ENCODE results near the gene TMEM165. TPM values are rescaled to one million over a fixed set of nuclear protein-coding genes. Genes with fewer than 3 reads are reported as not detected.

TMEM165 gene
- total and polyA plus RNA-seq, 10 of the 15 experiments (the other 5 are each of a cell fraction or from before 2014, with no cell fraction given): 18.3 to 141 (median 81.1) TPM

DNA sequence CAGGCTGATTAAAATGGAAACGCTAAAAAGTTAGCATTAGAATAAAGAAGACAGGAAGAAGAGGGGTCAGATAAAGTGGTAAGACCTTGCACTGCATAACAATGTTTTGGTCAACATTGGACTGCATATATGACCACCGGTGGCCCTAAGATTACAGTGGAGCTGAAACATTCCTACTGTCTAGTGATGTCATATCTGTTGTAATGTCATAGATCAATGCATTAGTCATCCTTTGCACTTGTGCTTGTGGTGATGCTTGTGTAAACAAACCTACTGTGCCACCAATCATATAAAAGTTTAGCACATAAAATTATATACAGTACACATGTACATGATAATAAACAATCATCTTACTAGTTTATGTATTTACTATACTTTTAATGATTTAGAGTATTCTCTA lies 73.0 kb downstream of the TMEM165 start:
- in situ Hi-C loops (cut with MboI) (no loop called here), intact Hi-C loops (cut with micrococcal nuclease; ENCODE audit: unreplicated experiment) (no loop called here)
- peaks cover 2% of the 10 kb centered on the region; the same call in 2 of the 3 replicates for H3K9me3 ChIP-seq (replicated peaks; ENCODE audit: control insufficient read depth, insufficient read depth, low read length)
- no TSS peak for BruUV-seq (replicated peaks)
- H2AFZ ChIP-seq (ENCODE audit: control insufficient read depth, low read depth, low read length): no peak overlapping the region
- no peaks in the 10 kb centered on the region for H4K20me1 ChIP-seq (ENCODE audit: control insufficient read depth, insufficient read depth)
- CTCF ChIA-PET: no interaction called here
- no peaks in the 10 kb centered on the region for H3K79me2 ChIP-seq (ENCODE audit: control insufficient read depth, insufficient read depth, low read length)
- FAIRE-seq (no peak), ATAC-seq (no peak), DNase-seq (ENCODE audit: low read depth, low spot score) (no peak)
- H3K27me3 ChIP-seq (replicated peaks in 1 of 2; ENCODE audit: control insufficient read depth in 2 of 2, insufficient read depth in 2 of 2, low read length in 1 of 2): no peaks in the 10 kb centered on the region
- no peak overlapping the region for H3K9ac ChIP-seq (ENCODE audit: control insufficient read depth, insufficient read depth, low read length)
- WGBS (ENCODE audit: insufficient coverage, insufficient replicate concordance, low lambda C conversion rate, missing lambda C conversion rate): 98% methylated on average over 2 of the region's 2 CpGs
- no peaks in the 10 kb centered on the region for H3K4me1 ChIP-seq (ENCODE audit: control insufficient read depth, insufficient read depth, low read length)
- H3K4me3 ChIP-seq: no peak overlapping the region
- no peak overlapping the region for H3K4me2 ChIP-seq (ENCODE audit: control insufficient read depth, insufficient read depth)
- SMC1A ChIA-PET (ENCODE audit: uncharacterized antibody, unreplicated experiment): interaction anchor here (1.5 kb wide), 1 partner anchor 397 kb away, joined by 3 read pairs; no protein-coding TSS in a partner anchor
- no peak overlapping the region for H3K27ac ChIP-seq (ENCODE audit: control insufficient read depth, insufficient read depth)
- peaks cover 1 to 7% of the 10 kb centered on the region in 2 experiments; a peak in 2 of 4 replicates for H3K36me3 ChIP-seq (ENCODE audit: control insufficient read depth in 2 of 2, insufficient read depth in 2 of 2, low read length in 1 of 2)
- RAD21 ChIA-PET (ENCODE audit: unreplicated experiment): no interaction called here
- POLR2A ChIA-PET: no interaction called here
- no peak for TF ChIP-seq GABPA (IDR thresholded peaks at IDR 0.05; ENCODE audit: low read depth)
- TF ChIP-seq, protein P1, sequence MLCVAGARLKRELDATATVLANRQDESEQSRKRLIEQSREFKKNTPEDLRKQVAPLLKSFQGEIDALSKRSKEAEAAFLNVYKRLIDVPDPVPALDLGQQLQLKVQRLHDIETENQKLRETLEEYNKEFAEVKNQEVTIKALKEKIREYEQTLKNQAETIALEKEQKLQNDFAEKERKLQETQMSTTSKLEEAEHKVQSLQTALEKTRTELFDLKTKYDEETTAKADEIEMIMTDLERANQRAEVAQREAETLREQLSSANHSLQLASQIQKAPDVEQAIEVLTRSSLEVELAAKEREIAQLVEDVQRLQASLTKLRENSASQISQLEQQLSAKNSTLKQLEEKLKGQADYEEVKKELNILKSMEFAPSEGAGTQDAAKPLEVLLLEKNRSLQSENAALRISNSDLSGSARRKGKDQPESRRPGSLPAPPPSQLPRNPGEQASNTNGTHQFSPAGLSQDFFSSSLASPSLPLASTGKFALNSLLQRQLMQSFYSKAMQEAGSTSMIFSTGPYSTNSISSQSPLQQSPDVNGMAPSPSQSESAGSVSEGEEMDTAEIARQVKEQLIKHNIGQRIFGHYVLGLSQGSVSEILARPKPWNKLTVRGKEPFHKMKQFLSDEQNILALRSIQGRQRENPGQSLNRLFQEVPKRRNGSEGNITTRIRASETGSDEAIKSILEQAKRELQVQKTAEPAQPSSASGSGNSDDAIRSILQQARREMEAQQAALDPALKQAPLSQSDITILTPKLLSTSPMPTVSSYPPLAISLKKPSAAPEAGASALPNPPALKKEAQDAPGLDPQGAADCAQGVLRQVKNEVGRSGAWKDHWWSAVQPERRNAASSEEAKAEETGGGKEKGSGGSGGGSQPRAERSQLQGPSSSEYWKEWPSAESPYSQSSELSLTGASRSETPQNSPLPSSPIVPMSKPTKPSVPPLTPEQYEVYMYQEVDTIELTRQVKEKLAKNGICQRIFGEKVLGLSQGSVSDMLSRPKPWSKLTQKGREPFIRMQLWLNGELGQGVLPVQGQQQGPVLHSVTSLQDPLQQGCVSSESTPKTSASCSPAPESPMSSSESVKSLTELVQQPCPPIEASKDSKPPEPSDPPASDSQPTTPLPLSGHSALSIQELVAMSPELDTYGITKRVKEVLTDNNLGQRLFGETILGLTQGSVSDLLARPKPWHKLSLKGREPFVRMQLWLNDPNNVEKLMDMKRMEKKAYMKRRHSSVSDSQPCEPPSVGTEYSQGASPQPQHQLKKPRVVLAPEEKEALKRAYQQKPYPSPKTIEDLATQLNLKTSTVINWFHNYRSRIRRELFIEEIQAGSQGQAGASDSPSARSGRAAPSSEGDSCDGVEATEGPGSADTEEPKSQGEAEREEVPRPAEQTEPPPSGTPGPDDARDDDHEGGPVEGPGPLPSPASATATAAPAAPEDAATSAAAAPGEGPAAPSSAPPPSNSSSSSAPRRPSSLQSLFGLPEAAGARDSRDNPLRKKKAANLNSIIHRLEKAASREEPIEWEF (IDR thresholded peaks at IDR 0.05; ENCODE audit: insufficient replicate concordance, low read depth, low read length): no peak
- TF ChIP-seq, protein P2, sequence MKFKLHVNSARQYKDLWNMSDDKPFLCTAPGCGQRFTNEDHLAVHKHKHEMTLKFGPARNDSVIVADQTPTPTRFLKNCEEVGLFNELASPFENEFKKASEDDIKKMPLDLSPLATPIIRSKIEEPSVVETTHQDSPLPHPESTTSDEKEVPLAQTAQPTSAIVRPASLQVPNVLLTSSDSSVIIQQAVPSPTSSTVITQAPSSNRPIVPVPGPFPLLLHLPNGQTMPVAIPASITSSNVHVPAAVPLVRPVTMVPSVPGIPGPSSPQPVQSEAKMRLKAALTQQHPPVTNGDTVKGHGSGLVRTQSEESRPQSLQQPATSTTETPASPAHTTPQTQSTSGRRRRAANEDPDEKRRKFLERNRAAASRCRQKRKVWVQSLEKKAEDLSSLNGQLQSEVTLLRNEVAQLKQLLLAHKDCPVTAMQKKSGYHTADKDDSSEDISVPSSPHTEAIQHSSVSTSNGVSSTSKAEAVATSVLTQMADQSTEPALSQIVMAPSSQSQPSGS (IDR thresholded peaks at IDR 0.05; ENCODE audit: low read length): no peak
- TF ChIP-seq NFYB (IDR thresholded peaks at IDR 0.05; ENCODE audit: insufficient read depth, low read depth, low read length): no peak
- TF ChIP-seq MEF2B (IDR thresholded peaks at IDR 0.05; ENCODE audit: partially characterized antibody, poor library complexity, severe bottlenecking): no peak
- TF ChIP-seq, protein P3, sequence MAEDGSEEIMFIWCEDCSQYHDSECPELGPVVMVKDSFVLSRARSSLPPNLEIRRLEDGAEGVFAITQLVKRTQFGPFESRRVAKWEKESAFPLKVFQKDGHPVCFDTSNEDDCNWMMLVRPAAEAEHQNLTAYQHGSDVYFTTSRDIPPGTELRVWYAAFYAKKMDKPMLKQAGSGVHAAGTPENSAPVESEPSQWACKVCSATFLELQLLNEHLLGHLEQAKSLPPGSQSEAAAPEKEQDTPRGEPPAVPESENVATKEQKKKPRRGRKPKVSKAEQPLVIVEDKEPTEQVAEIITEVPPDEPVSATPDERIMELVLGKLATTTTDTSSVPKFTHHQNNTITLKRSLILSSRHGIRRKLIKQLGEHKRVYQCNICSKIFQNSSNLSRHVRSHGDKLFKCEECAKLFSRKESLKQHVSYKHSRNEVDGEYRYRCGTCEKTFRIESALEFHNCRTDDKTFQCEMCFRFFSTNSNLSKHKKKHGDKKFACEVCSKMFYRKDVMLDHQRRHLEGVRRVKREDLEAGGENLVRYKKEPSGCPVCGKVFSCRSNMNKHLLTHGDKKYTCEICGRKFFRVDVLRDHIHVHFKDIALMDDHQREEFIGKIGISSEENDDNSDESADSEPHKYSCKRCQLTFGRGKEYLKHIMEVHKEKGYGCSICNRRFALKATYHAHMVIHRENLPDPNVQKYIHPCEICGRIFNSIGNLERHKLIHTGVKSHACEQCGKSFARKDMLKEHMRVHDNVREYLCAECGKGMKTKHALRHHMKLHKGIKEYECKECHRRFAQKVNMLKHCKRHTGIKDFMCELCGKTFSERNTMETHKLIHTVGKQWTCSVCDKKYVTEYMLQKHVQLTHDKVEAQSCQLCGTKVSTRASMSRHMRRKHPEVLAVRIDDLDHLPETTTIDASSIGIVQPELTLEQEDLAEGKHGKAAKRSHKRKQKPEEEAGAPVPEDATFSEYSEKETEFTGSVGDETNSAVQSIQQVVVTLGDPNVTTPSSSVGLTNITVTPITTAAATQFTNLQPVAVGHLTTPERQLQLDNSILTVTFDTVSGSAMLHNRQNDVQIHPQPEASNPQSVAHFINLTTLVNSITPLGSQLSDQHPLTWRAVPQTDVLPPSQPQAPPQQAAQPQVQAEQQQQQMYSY (CRISPR knock-in tag; IDR thresholded peaks at IDR 0.05): no peak
- no peak for TF ChIP-seq SP1 (IDR thresholded peaks at IDR 0.05; ENCODE audit: low read depth, low read length)
- TF ChIP-seq BCL11A (IDR thresholded peaks at IDR 0.05; ENCODE audit: low read depth, low read length): no peak
- TF ChIP-seq, protein P4, sequence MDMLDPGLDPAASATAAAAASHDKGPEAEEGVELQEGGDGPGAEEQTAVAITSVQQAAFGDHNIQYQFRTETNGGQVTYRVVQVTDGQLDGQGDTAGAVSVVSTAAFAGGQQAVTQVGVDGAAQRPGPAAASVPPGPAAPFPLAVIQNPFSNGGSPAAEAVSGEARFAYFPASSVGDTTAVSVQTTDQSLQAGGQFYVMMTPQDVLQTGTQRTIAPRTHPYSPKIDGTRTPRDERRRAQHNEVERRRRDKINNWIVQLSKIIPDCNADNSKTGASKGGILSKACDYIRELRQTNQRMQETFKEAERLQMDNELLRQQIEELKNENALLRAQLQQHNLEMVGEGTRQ (IDR thresholded peaks at IDR 0.05; ENCODE audit: borderline replicate concordance, low read depth, low read length): no peak
- no peak for TF ChIP-seq ZNF274 (IDR thresholded peaks at IDR 0.05; ENCODE audit: insufficient read depth, insufficient read length)
- TF ChIP-seq, protein P5, sequence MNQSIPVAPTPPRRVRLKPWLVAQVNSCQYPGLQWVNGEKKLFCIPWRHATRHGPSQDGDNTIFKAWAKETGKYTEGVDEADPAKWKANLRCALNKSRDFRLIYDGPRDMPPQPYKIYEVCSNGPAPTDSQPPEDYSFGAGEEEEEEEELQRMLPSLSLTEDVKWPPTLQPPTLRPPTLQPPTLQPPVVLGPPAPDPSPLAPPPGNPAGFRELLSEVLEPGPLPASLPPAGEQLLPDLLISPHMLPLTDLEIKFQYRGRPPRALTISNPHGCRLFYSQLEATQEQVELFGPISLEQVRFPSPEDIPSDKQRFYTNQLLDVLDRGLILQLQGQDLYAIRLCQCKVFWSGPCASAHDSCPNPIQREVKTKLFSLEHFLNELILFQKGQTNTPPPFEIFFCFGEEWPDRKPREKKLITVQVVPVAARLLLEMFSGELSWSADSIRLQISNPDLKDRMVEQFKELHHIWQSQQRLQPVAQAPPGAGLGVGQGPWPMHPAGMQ (IDR thresholded peaks at IDR 0.05; ENCODE audit: borderline replicate concordance): no peak
